Left renal pelvis (tissue), 4 donors: Measurements from ENCODE around the gene DNAJC19. TPM values are rescaled to one million over a fixed set of nuclear protein-coding genes. Genes with fewer than 3 reads are reported as not detected.

ENCODE experiments used
- DNase-seq, 4 donors: peaks; one replicate each; pipeline ENCODE4 v3.0.0-alpha.2; 2013; ENCODE audit warnings: low read depth in 4 of 4, low spot score in 3 of 4
- polyA plus RNA-seq, 4 donors: library from polyadenylated mRNA; unstranded; fragments of 120-200 nt; gene quantifications; one replicate each; pipeline ENCODE4 v1.2.1, GENCODE V29; 2013; ENCODE audit not compliant: insufficient read length in 4 of 4

The DNAJC19 gene
- polyA plus RNA-seq, 4 donors: 47.0 to 82.6 (median 73.9) TPM

DNA sequence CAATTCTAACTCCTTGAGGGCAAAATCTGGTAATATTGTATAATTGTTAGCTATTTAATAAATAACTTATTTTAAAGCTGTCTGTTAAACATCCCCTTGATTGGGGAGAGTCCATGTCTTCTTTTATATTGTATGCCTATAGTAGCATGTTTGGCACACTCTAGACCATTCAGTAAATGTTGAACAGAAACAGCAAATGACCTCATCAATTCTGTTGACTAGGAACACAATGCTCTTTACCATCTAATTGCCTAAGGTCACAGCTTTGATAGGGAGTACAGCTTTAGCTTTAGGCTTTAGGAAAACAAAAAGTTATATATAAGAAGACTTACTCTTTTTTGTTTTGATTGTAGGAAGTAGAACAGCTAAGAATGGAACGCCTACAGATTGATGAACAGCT lies 27.0 kb downstream of the DNAJC19 start:
- DNase-seq: no peak

DNA sequence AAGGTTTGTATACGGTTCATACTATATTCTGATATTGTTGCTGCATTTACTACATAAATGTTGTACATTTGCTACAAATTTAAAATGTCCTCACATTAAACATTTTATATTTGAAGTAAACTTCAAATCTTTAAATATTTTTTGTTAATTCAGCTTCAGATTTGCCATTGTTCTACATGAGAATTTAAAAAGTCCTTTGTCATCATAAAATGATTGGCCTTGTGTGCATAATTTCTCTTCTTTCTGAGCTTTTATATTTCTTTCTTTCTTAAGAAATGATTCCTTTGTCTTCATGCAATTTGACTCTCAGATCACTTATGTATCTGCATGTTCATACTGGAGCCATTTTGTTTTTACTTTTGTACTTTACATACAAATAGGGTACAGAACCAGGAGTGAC lies 28.0 kb downstream of the DNAJC19 start:
- no peak for DNase-seq

DNA sequence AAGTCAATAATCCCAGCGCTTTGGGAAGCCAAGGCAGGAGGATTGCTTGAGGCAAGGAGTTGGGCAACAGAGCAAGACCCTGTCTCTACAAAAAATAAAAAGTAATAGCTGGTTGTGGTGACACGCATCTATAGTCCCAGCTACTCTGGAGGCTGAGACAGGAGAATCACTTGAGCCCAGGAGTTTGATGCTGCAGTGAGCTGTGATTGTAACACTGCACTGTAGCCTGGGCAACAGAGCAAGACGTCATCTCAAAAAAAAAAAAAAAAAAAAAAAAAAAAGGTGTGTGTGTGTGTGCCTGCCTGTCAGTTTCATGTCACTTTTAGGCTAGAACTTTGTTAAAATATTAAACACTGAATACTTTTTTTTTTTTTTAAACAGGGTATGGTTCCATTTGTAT lies 28.4 kb downstream of the DNAJC19 start:
- DNase-seq: no peak

DNA sequence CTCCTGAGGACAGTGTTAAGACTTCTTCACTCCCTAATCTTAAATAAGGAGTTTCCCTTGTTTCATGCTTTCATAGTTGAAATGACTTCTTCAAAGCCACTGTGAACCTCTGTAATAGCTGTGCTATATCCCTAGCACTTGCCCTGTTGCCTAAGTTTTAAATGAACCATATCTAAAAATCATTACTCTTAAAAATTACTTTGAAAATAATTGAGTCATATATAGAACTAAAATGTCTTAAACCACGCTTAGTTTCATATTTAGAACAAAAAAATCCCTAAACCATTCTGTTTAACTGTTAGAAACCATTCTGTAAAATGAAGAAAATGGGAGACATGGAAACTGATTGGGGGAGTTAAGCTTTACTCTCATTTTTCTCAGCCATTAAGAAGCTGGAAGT lies 29.8 kb downstream of the DNAJC19 start:
- DNase-seq: no peak

DNA sequence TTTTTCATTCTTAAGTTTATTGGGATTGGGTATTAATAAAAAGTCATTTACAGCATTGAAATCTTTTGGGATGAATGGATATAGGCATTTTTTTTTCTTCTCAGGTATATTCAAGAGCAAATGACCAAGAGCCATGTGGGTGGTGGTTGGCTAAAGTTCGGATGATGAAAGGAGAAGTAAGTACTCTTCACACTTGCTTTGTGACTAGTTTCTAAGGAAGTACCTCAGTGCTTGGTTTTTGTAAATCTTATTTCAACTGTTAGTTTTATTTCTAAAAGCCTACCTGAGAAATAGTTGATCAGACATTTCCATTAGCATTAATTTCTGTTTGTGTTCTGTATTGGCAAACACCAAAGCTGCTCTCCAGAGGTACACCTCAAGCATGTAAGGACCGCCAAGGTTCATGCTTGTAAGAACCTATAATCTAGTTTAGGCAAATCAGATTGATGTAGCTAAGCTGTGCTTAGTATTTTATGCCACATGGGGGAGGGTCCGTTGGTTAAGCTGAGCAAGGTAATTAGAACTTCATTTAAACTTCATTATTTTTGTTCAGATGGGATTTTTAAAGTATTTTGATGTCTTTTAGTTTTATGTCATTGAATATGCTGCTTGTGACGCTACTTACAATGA lies 41.7 kb downstream of the DNAJC19 start:
- no peak for DNase-seq

DNA sequence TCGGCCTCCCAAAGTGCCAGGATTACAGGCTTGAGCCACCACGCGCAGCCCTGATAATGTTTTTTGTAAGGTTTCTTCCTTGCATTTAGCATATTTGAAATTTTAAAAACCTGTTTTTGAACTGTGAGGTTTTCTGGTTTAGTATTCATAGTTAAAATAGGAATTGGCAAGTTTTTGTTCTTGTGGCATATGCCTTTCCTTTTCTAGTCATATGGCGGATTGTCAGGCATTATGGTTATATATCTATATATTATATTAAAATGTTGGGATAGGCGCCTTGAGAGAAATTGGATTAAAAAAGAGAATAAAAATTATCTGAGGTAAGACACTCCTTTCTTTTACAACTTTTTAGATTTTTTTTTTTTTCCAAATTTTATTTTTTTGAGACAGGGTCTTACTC lies 48.7 kb downstream of the DNAJC19 start:
- DNase-seq: no peak

DNA sequence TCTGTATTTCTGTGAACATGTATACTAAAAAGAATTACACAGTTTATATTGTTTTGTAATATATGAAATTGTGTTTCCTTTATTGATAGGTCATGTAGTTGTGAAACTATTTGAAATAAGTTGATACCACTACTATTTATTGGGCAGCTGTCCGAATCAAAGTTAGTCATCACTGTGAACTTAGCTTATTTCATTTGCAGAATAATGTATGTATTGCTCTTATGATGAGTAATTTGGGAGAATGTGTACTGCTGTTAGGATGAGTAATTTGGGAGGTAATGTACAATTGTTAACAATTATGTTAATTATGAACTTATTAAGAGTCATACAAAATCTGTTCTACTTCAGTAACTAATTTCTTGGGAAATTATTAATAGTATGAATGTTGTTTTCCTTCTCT lies 54.9 kb downstream of the DNAJC19 start:
- DNase-seq: no peak

Other genes with a start within 250 kb of the DNAJC19 start
- gene FXR1, start 77.1 kb downstream of the DNAJC19 start, polyA plus RNA-seq: 100 to 1,000 TPM; 158 to 242 (median 226) TPM